H4 (cell line): Measurements from ENCODE around the gene NIFK. TPM values are rescaled to one million over a fixed set of nuclear protein-coding genes. Genes with fewer than 3 reads are reported as not detected.
"Not testable (repeated sequence)": the region's sequence is repeated elsewhere in the genome, so short reads cannot be mapped to it uniquely, and the experiment has no call there.

Experiments
- DNase-seq: peaks from one replicate; pipeline ENCODE4 v3.0.0-alpha.2; 2015; ENCODE audit warnings: low spot score
- total RNA-seq: library from RNA; depleted of rRNA; stranded (reverse); fragments of >200 nt; shearing (Covaris generic); gene quantifications from 2 replicates; pipeline ENCODE4 v1.2.3, GENCODE V29; 2014; rRNA removed

The NIFK gene
- total RNA-seq, 1 experiment from 2014 or later: 53.6 TPM

DNA sequence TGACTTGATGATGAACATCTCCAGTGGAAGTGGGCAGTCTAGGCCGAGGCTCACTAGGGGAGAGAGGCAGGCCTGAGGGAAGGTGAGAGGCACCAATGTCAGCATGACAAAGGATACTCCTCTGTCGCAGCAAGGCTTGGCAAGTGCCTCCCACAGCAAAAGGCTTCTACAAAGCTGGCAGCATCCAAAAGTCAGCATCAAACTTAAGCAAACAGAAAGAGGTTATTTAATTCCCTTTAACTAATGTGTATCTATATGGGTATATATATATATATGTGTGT, 41.6 kb downstream of the NIFK start:
- no peak for DNase-seq

DNA sequence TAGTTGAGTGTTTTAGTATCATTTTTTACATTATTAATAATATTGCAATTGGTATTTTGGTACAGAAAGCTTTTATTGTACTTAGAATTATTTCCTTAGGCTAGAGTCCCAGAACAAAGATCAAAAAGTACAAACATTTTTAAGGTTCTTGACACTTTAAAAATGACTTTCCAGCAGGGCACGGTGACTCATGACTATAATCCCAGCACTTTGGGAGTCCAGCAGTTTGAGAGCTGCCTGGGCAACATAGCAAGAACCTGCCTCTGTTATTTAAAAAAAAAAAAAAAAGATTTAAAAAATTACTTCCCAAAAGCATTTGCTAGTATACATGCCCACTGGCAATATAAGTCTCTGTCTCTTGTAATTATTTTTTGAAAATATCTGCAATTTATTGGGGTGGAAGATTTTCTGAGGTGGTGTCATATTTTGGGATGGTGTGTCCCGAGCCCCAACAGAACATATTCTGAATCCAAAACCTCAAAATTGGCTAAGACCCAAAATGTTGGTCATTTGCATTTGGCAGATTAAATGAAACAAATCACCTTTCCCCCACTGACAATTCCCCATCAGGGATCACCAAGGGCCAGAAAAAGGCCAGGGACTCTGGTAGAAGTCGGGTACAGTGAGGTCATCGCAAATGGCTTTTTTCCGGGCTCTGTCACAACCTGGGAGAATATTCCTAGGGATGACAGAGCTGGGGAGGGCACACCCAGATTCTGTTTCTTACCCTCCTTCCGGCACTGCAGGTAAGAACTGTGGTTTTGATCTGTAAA, 42.1 kb downstream of the NIFK start:
- DNase-seq: peak; percentile 32

DNA sequence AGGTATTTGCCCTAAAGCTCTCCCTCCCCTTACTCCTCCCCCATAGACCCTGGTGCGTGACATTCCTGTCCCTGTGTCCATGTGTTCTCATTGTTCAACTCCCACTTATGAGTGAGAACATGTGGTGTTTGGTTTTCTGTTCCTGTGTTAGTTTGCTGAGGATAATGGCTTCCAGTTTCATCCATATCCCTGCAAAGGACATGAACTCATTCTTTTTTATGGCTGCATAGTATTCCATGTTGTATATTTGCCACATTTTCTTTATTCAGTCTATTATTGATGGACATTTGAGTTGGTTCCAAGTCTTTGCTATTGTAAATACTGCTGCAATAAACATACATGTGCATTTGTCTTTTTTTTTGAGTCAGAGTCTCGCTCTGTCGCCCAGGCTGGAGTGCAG, 46.1 kb downstream of the NIFK start:
- DNase-seq: not testable (repeated sequence)

DNA sequence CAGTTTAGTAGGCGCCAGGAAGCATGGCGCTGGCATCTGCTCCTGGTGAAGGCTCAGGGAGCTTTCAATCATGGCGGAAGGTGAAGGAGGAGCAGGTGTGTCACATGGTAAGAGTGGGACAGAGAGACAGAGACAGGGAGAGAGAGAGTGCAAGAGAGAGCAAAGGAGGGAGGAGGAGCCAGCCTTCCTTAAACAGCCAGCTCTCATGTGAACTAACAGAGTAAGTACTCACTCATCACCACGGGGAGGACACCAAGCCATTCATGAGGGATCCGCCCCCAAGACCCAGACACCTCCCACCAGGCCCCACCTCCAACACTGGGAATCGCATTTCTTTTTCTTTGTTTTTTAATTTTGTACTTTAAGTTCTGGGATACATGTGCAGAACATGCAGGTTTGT, 46.6 kb downstream of the NIFK start:
- no peak for DNase-seq

DNA sequence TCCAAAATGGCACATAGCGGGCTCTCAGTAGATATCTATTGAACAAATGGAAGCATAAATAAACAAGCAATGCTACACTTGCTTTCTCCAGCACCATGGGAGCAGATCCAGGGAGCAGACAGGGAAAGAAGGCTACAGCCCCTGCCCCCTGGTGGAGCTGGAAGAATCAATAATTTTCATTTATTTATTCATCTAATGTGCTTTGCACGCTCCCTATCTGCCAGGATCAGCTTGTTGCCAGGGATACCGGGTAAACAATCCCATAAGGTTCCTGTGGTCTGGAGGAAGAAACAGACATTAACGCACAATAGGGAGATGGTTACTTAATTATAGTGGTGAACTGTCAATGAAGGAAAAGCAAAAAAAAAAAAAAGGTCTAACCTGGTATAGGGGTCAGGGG, 47.3 kb downstream of the NIFK start:
- peak; percentile 35 for DNase-seq

DNA sequence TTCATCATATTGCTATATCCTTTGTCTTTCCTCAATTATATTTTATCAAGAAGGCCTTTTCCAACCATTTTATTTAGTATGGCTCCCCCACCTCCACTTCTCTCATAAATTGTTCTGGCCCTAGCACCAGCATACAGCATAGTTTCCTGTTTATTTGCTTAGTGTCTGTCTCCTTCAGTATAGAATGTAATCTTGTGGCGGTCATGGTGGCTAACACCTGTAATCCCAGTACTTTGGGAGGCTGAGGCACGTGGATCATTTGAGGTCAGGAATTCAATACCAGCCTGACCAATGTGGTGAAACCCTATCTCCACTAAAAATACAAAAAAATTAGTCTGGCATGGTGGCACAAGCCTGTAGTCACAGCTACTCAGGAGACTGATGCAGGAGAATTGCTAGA, 47.9 kb downstream of the NIFK start:
- DNase-seq: no peak

DNA sequence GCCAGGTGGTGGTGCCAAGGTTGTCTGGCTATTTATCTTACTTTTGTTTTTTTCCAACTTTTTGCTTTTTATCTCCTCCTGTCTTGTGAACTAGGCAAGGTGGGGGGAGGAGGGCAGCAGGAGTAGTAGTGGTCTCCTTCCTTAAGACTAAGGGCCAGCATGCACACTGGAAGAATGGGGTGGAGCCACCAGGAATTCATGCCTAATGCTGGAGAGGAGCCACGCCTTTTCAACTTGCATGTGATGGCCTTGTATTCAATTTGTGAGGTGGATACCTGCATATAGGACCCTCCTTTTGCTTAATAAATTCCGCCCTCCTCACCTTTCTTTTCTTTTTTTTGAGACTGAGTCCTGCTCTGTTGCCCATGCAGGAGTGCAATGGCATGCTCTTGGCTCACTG, 49.8 kb downstream of the NIFK start:
- no peak for DNase-seq

DNA sequence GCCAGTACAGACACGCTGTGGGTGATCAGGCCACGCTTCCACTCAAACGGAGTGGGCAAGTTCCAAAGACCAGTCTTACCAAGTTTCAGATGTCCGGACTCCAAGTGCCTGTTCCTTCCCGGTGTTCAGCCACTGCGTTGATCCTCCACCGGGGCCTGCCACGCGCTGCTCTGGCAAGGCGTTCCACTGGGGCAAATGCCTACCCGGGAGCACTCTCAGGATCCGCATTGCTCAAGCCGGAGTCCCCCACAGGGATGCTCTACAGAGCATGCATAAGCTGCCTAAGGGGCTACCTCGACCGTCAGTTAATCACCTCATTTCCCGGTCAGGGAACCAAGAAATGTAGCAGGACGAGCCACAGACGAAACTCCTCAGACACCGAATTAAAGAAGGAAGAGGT, 50.5 kb downstream of the NIFK start:
- no peak for DNase-seq

DNA sequence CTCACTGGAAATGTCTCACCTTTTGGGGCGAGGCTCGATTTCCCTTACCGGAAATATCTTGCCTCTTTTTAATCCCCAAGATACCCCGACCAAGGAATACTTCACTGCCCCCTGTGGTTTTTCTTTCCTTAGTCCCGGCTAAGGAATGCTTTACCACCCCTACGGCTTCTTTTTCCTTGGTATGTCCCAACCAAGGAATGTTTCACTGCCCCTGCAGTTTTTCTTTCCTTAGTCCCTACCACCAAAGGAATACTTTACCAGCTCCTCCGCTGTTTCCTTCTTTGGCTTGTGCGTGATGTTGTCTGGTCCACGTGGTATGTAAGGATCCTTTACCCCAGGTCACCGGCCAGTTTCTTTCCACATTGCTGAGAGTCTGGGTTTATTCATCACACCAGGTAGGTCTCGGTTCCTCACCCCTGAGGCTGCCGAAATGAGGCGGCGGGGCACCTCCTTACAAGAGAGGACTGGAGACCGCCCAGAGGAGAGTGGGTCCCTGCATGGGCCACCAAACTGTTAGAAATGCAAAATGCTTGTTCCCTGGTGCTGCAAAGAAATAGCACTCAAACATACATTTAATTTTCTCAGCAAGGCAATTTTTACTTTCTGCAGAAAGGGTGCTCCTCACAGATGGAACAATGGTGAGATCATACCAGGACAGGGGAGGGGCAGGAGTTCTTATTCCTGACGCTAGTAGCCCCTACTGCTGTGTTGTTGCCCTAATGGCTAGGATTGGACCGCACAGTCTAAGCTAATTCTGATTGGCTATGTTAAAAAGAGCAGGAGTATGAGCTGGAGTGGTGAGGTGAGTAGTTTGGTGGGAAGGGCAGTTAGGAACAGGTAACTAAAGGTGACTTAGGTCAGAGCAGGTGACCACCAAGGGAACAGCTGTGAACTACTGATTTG, 54.0 kb downstream of the NIFK start:
- DNase-seq: no peak

DNA sequence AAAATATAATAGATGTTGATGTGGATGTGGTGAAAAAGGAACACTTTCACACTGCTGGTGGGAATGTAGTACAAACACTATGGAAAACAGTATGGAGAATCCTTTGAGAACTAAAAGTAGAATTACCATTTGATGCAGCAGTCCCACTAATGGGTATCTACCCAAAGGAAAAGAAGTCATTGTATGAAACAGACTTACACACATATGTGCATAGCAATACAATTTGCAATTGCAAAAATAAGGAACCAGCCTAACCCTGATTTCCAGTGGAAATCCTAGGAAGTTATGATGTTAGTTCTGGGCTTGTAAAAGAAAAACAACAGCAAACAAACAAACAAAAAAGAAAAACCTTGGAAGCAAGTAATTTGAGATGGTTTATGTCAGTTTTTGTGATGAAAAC, 58.8 kb downstream of the NIFK start:
- no peak for DNase-seq

Other genes starting within 250 kb of the NIFK start
- gene RNU4ATAC, start 206.0 kb downstream of the NIFK start, total RNA-seq: not detected in 2 replicates
- gene CLASP1, start 87.4 kb downstream of the NIFK start, total RNA-seq: 29.2 and 33.6 TPM in 2 replicates
- gene TSN, start 18.8 kb upstream of the NIFK start, total RNA-seq: 37.9 and 58.5 TPM in 2 replicates